Fibroblast of lung (primary cell): ENCODE measurements around the gene TXNDC11. TPM values are rescaled to one million over a fixed set of nuclear protein-coding genes. Genes with fewer than 3 reads are reported as not detected.
A peak's percentile ranks its signal among the peaks of the same experiment; 100 is the strongest.

Experiments used
- DNase-seq, 2 donors: peaks; one replicate each; pipeline versions ENCODE4 v3.0.0 to v3.0.0-alpha.2; 2010; ENCODE audit warnings: low read depth in 2 of 2
- H2AFZ ChIP-seq: 2 replicates; pipeline ENCODE4 v1.5.1; 2012; ENCODE audit warnings: low read length, control low read depth, inconsistent platforms
- H3K27ac ChIP-seq: 2 replicates; pipeline ENCODE4 v1.5.1; 2011; ENCODE audit warnings: low read length, control low read depth; ENCODE audit not compliant: insufficient read depth
- H3K27me3 ChIP-seq: 2 replicates; pipeline ENCODE4 v1.5.1; 2011; ENCODE audit warnings: mild to moderate bottlenecking, low read length; ENCODE audit not compliant: control insufficient read depth, insufficient read depth
- H3K36me3 ChIP-seq: 2 replicates; pipeline ENCODE4 v1.5.1; 2011; ENCODE audit warnings: low read length; ENCODE audit not compliant: control insufficient read depth, insufficient read depth
- H3K4me1 ChIP-seq: 2 replicates; pipeline ENCODE4 v1.5.1; 2011; ENCODE audit warnings: low read length; ENCODE audit not compliant: control insufficient read depth, insufficient read depth; ENCODE audit errors: extremely low read depth
- H3K4me2 ChIP-seq: 2 replicates; pipeline ENCODE4 v1.5.1; 2011; ENCODE audit warnings: low read length, control low read depth; ENCODE audit not compliant: insufficient read depth; ENCODE audit errors: extremely low read depth
- H3K4me3 ChIP-seq, 4 experiments: fragments of 200-600 bp in 1 of 4; sonication (generic) in 1 of 4; replicated peaks in 1 of 4; 2 replicates each; pipeline ENCODE4 v1.5.1; 2011 to 2016; ENCODE audit warnings: low read length in 4 of 4, low read depth in 3 of 4, mild to moderate bottlenecking in 3 of 4, control low read depth in 2 of 4, inconsistent platforms in 1 of 4, mixed read lengths in 1 of 4; ENCODE audit not compliant: insufficient read depth in 1 of 4; ENCODE audit errors: control extremely low read depth in 1 of 4
- H3K79me2 ChIP-seq: 2 replicates; pipeline ENCODE4 v1.5.1; 2012; ENCODE audit warnings: mild to moderate bottlenecking, low read length, inconsistent platforms; ENCODE audit not compliant: control insufficient read depth, insufficient read depth
- H3K9ac ChIP-seq: 2 replicates; pipeline ENCODE4 v1.5.1; 2011; ENCODE audit warnings: mild to moderate bottlenecking, low read length, control low read depth; ENCODE audit not compliant: insufficient read depth
- H3K9me3 ChIP-seq: 2 replicates; pipeline ENCODE4 v1.5.1; 2012; ENCODE audit warnings: low read depth, low read length; ENCODE audit not compliant: control insufficient read depth, insufficient read depth
- H4K20me1 ChIP-seq: 2 replicates; pipeline ENCODE4 v1.5.1; 2011; ENCODE audit warnings: low read length; ENCODE audit not compliant: control insufficient read depth, insufficient read depth; ENCODE audit errors: extremely low read depth
- CTCF ChIP-seq, 2 donors: IDR thresholded peaks in 1 of 2; conservative IDR thresholded peaks in 1 of 2; 1 replicate in 1 of 2; 2 replicates in 1 of 2; pipeline ENCODE4 v1.5.1; 2011 to 2012; ENCODE audit warnings: low read length in 2 of 2, control low read depth in 1 of 2, inconsistent platforms in 1 of 2, low read depth in 1 of 2, mild to moderate bottlenecking in 1 of 2
- EZH2 ChIP-seq: IDR thresholded peaks from 2 replicates; pipeline ENCODE4 v1.5.1; 2012; ENCODE audit warnings: low read length, control low read depth, mild to moderate bottlenecking; ENCODE audit errors: missing control alignments
- polyA plus RNA-seq, 2 donors: library from polyadenylated mRNA; depleted of rRNA in 1 of 2; stranded (reverse) in 1 of 2; unstranded in 1 of 2; fragments of >200 nt; gene quantifications; 2 replicates each; pipeline ENCODE4 v1.2.1, GENCODE V29; 2011 to 2012; ENCODE audit warnings: missing spikeins in 1 of 2
- total RNA-seq: library from RNA; depleted of rRNA; stranded (reverse); fragments of >200 nt; gene quantifications from 2 replicates; pipeline ENCODE4 v1.2.1, GENCODE V29; 2014

The TXNDC11 gene
- total and polyA plus RNA-seq, 2 donors (not counting 1 experiment from before 2014, with no cell fraction given), result 26.8 to 46.2 TPM

- no peak overlapping the region for H2AFZ ChIP-seq
- peaks cover 26% of the 10 kb centered on the region for H3K4me1 ChIP-seq
- H3K27me3 ChIP-seq, result no peaks in the 10 kb centered on the region
- H3K27ac ChIP-seq, result peak overlapping the region; percentile 11
- H4K20me1 ChIP-seq, result no peaks in the 10 kb centered on the region
- H3K4me2 ChIP-seq, result no peak overlapping the region
- H3K4me3 ChIP-seq, result no peak overlapping the region
- H3K36me3 ChIP-seq, result peaks cover 17% of the 10 kb centered on the region
- TF ChIP-seq EZH2, result no peak
- TF ChIP-seq CTCF (conservative IDR thresholded peaks at IDR 0.05 in 1 of 2, IDR thresholded peaks at IDR 0.05 in 1 of 2; ENCODE audit: low read depth in 1 of 2, low read length in 2 of 2), result no peak
- H3K9ac ChIP-seq, result no peak overlapping the region
- H3K9me3 ChIP-seq, result no peaks in the 10 kb centered on the region
- DNase-seq, result no peak
- H3K79me2 ChIP-seq, result no peaks in the 10 kb centered on the region
These were observed 65.9 kb downstream of the TXNDC11 start for GRCh38 chr16:11676799-11677198.

- Histone ChIP-seq H4K20me1 (no peaks in the 10 kb centered on the region), H3K4me3 (no peak overlapping the region), H3K4me1 (peaks cover 26% of the 10 kb centered on the region), H3K27ac (no peak overlapping the region), H2AFZ (no peak overlapping the region), H3K9ac (no peak overlapping the region), H3K79me2 (peaks cover 2% of the 10 kb centered on the region), H3K9me3 (no peaks in the 10 kb centered on the region), H3K4me2 (no peak overlapping the region), H3K36me3 (peaks cover 17% of the 10 kb centered on the region), H3K27me3 (no peaks in the 10 kb centered on the region)
- TF ChIP-seq EZH2, result no peak
- TF ChIP-seq CTCF (conservative IDR thresholded peaks at IDR 0.05 in 1 of 2, IDR thresholded peaks at IDR 0.05 in 1 of 2; ENCODE audit: low read depth in 1 of 2, low read length in 2 of 2), result no peak
- DNase-seq, result peak in 1 of 2 donors; percentile 40
These were observed 66.8 kb downstream of the TXNDC11 start for GRCh38 chr16:11675561-11676511.

- Histone ChIP-seq H3K27me3 (no peaks in the 10 kb centered on the region), H3K36me3 (peaks cover 17% of the 10 kb centered on the region), H3K4me3 (no peak overlapping the region), H3K9me3 (no peaks in the 10 kb centered on the region), H3K79me2 (peaks cover 7% of the 10 kb centered on the region), H3K4me1 (peaks cover 26% of the 10 kb centered on the region), H3K4me2 (no peak overlapping the region), H3K27ac (no peak overlapping the region), H4K20me1 (no peaks in the 10 kb centered on the region), H3K9ac (no peak overlapping the region), H2AFZ (no peak overlapping the region)
- TF ChIP-seq EZH2 (no peak), CTCF (conservative IDR thresholded peaks at IDR 0.05 in 1 of 2, IDR thresholded peaks at IDR 0.05 in 1 of 2; ENCODE audit: low read depth in 1 of 2, low read length in 2 of 2) (no peak)
- peak; percentile 29 to 51 for DNase-seq
These were observed 67.7 kb downstream of the TXNDC11 start for GRCh38 chr16:11674818-11675560.
